T-helper 2 cell treated with Interferon-gamma antibody and Interleukin-4, amounts not matched to agents 5 μg/mL and 100 μg/mL, for 36 hours (primary cell): ENCODE data around the gene BAIAP2.
"Not testable (repeated sequence)": the region's sequence is repeated elsewhere in the genome, so short reads cannot be mapped to it uniquely, and the experiment has no call there.

Source experiments
- DNase-seq: peaks from one replicate; pipeline ENCODE4 v3.0.0; 2021; ENCODE audit warnings: low spot score
- H3K27ac Mint-ChIP-seq: one replicate; pipeline ENCODE4 v1.8.0; 2021; ENCODE audit warnings: mild to moderate bottlenecking, mixed read lengths
- H3K27me3 Mint-ChIP-seq: one replicate; pipeline ENCODE4 v1.8.0; 2021; ENCODE audit warnings: low read depth, mixed read lengths
- H3K36me3 Mint-ChIP-seq: one replicate; pipeline ENCODE4 v1.8.0; 2021; ENCODE audit warnings: low read depth, mixed read lengths
- H3K4me1 Mint-ChIP-seq: one replicate; pipeline ENCODE4 v1.8.0; 2021; ENCODE audit warnings: low read depth, mixed read lengths
- H3K4me3 Mint-ChIP-seq: one replicate; pipeline ENCODE4 v1.8.0; 2022; ENCODE audit warnings: mild to moderate bottlenecking, moderate library complexity, mixed read lengths
- H3K9me3 Mint-ChIP-seq: one replicate; pipeline ENCODE4 v1.8.0; 2021; ENCODE audit warnings: mixed read lengths

The BAIAP2 gene

DNA sequence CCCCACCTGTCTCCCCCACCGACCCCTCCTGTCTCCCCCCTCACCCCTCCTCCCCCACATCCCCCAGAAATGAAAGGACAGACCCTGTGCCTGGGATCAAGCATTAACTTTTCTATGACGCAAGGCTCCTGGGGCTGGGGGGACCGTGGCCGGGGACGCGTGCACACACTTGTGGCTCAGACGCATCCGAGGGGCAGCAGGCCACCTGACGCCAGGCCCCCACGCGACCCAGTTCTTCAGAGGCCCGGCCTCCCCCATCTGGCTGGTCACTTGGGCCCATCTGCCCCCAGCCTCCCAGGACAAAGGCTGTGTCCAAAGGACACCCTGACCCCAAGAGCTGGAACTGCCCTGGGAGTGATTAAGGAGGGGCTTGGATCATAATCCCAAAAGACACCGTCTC lies 116.3 kb downstream of the BAIAP2 start:
- no peak for DNase-seq
- Mint-ChIP-seq H3K27ac (no peak overlapping the region), H3K4me3 (no peak overlapping the region), H3K27me3 (no peaks in the 10 kb centered on the region), H3K9me3 (no peaks in the 10 kb centered on the region), H3K4me1 (no peaks in the 10 kb centered on the region), H3K36me3 (no peaks in the 10 kb centered on the region)

DNA sequence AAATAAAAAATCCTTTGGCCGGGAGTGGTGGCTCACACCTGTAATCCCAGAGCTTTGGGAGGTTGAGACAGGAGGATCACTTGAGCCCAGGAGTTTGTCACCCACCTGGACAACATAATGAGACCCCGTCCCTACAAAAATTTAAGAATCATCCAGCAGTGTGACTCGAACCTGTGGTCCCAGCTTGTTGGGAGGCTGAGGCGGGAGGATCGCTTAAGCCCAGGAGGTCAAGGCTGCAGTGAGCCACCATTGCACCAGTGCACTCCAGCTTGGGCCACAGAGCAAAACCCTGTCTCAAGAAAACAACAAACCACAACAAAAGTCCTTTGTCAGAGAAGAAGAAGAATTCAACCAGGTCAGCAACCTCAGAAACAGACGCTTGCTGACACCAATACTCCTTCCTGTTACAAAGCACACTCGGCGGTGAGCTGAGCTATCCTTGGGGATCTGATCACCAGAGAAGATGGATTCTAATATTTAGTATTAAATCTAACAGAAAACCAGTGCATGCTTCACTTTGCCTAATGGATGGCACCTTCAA lies 117.4 kb downstream of the BAIAP2 start:
- H3K4me3 Mint-ChIP-seq, result no peak overlapping the region
- no peaks in the 10 kb centered on the region for H3K4me1 Mint-ChIP-seq
- no peak overlapping the region for H3K27ac Mint-ChIP-seq
- H3K27me3 Mint-ChIP-seq, result no peaks in the 10 kb centered on the region
- no peaks in the 10 kb centered on the region for H3K9me3 Mint-ChIP-seq
- no peak for DNase-seq
- no peaks in the 10 kb centered on the region for H3K36me3 Mint-ChIP-seq

- Mint-ChIP-seq H3K27ac (no peak overlapping the region), H3K36me3 (no peaks in the 10 kb centered on the region), H3K27me3 (no peaks in the 10 kb centered on the region), H3K4me1 (no peaks in the 10 kb centered on the region), H3K4me3 (no peak overlapping the region), H3K9me3 (no peaks in the 10 kb centered on the region)
- no peak for DNase-seq
Observed at GRCh38 chr17:81153340-81153803, 118.4 kb downstream of the BAIAP2 start.

GRCh38 chr17:81154016-81154415 lies 119.1 kb downstream of the BAIAP2 start:
- not testable (repeated sequence) for H3K4me3 Mint-ChIP-seq, H3K36me3 Mint-ChIP-seq, H3K9me3 Mint-ChIP-seq, H3K27me3 Mint-ChIP-seq, H3K27ac Mint-ChIP-seq, DNase-seq, H3K4me1 Mint-ChIP-seq

- H3K27me3 Mint-ChIP-seq, result no peaks in the 10 kb centered on the region
- H3K36me3 Mint-ChIP-seq, result no peaks in the 10 kb centered on the region
- no peak for DNase-seq
- H3K27ac Mint-ChIP-seq, result no peak overlapping the region
- no peaks in the 10 kb centered on the region for H3K4me1 Mint-ChIP-seq
- no peak overlapping the region for H3K4me3 Mint-ChIP-seq
- no peaks in the 10 kb centered on the region for H3K9me3 Mint-ChIP-seq
Observed at GRCh38 chr17:81154961-81155360, 120.0 kb downstream of the BAIAP2 start.

DNA sequence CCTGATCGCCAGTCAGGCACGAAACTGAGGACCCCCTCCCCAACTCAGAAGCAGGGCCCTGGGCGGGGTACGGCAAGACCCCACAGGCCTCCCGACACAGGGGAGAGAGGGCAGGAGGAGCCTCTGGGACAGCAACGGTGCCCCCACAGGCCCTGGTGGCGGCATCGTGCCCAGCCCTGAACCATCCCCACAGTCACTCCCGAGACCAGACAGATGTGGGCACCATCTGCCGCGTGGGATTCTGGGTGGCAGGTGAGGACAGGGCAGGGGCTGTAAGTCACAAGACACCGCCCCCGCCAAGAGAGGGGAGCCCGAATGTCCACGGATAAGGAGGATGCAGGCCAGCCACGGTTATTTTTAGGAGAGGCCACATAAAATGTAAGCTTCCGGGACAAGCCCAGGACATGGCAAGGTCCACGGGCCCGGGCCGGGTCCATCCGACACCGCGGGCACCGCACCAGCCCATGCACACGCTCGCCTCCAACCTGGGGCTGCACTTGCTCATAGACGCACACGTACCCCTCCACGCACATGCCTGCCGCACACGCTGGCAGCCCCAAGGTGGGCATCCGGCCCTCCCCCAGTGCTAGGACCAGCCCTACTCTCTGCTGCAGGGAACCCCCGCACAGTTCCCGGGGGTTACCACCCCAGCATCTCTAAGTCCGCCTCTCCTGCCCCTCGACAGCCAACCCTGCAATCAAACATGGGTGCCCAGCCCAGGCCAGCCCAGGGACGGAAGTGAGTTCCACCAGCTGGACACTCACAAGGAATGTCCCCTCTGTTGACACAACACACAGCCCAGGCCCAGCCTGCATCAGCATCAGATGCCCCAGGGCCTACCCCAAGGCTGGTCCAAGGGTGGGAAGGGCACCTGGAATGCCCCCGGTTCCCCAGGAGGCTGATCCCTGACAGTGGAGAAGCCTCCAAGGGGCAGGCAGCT lies 122.2 kb downstream of the BAIAP2 start:
- no peak overlapping the region for H3K4me3 Mint-ChIP-seq
- no peak overlapping the region for H3K27ac Mint-ChIP-seq
- no peaks in the 10 kb centered on the region for H3K36me3 Mint-ChIP-seq
- H3K27me3 Mint-ChIP-seq, result peaks cover 2% of the 10 kb centered on the region
- no peaks in the 10 kb centered on the region for H3K4me1 Mint-ChIP-seq
- no peaks in the 10 kb centered on the region for H3K9me3 Mint-ChIP-seq
- DNase-seq, result no peak

DNA sequence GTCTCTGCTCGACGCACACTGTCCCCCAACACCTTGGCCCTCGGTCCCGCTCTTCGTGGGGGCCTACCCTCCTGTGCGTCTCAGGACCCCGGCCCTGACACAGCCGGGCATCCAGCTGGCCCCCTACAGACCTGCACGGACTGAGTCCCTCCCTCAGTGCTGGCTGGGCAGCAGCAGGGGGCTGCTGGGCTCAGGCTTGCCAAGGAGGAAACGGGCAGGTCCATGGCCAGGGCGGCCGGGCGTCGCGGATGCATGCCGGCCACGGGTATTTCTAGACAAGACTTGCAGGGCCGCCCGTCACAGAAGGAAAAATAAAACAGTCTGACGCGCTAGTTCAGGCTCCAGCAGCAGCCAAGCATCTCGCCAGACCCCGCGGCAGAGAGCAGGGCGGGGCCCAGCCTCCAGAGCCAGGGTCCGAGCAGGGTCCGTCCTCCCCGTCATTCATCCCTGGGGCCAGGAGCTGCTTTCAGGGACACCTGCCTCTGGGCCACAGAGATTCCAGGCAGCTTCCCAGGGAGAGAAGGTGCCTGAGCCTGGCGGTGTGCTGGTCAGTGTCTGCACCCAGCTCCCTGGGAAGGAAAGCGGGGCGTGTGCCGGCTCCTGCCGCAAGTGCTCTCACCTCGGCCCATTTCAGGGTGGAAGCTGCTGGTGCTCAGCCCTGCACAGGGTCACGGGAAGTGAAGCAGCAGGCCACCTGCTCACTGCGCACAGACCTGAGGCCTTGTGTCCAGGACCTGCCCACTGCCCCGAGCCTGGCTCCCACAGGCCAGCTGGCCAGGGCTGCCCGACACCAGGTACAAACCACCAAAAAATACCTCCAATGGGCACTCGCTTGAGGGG lies 123.1 kb downstream of the BAIAP2 start:
- Mint-ChIP-seq H3K4me1 (no peaks in the 10 kb centered on the region), H3K36me3 (no peaks in the 10 kb centered on the region), H3K27me3 (peaks cover 2% of the 10 kb centered on the region), H3K27ac (no peak overlapping the region), H3K9me3 (no peaks in the 10 kb centered on the region), H3K4me3 (no peak overlapping the region)
- DNase-seq, result no peak

- no peaks in the 10 kb centered on the region for H3K9me3 Mint-ChIP-seq
- no peak overlapping the region for H3K27ac Mint-ChIP-seq
- H3K27me3 Mint-ChIP-seq, result peaks cover 2% of the 10 kb centered on the region
- no peak for DNase-seq
- H3K4me1 Mint-ChIP-seq, result no peaks in the 10 kb centered on the region
- no peak overlapping the region for H3K4me3 Mint-ChIP-seq
- no peaks in the 10 kb centered on the region for H3K36me3 Mint-ChIP-seq
Observed at GRCh38 chr17:81158688-81159590, 124.0 kb downstream of the BAIAP2 start.

GRCh38 chr17:81159611-81160265 lies 124.8 kb downstream of the BAIAP2 start:
- Mint-ChIP-seq H3K4me1 (no peaks in the 10 kb centered on the region), H3K9me3 (no peaks in the 10 kb centered on the region), H3K4me3 (no peak overlapping the region), H3K27ac (no peak overlapping the region), H3K27me3 (peaks cover 4% of the 10 kb centered on the region), H3K36me3 (no peaks in the 10 kb centered on the region)
- no peak for DNase-seq

DNA sequence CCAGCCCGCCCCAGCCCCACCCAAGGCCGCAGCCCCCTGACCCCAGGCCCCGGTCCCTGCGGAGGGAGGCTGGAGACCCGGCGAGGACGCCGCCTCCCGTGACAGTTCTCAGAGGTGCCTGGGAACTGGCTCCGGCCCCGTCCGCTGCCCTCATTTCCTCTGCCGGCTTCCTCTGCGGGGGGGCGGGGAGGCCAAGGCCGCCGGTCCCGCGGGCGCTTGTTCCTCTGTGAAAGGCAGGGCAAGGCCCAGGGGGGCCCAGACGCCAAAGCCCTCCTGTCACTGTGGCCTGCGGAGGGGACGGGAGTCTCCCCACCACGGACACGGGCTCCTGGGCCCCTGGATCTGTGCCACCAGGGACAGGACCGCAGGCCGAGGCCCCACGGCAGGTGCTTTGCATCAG lies 125.4 kb downstream of the BAIAP2 start:
- no peaks in the 10 kb centered on the region for H3K9me3 Mint-ChIP-seq
- H3K4me1 Mint-ChIP-seq, result no peaks in the 10 kb centered on the region
- no peaks in the 10 kb centered on the region for H3K36me3 Mint-ChIP-seq
- no peak overlapping the region for H3K27ac Mint-ChIP-seq
- H3K27me3 Mint-ChIP-seq, result peaks cover 4% of the 10 kb centered on the region
- H3K4me3 Mint-ChIP-seq, result no peak overlapping the region
- DNase-seq, result peak; percentile 9

DNA sequence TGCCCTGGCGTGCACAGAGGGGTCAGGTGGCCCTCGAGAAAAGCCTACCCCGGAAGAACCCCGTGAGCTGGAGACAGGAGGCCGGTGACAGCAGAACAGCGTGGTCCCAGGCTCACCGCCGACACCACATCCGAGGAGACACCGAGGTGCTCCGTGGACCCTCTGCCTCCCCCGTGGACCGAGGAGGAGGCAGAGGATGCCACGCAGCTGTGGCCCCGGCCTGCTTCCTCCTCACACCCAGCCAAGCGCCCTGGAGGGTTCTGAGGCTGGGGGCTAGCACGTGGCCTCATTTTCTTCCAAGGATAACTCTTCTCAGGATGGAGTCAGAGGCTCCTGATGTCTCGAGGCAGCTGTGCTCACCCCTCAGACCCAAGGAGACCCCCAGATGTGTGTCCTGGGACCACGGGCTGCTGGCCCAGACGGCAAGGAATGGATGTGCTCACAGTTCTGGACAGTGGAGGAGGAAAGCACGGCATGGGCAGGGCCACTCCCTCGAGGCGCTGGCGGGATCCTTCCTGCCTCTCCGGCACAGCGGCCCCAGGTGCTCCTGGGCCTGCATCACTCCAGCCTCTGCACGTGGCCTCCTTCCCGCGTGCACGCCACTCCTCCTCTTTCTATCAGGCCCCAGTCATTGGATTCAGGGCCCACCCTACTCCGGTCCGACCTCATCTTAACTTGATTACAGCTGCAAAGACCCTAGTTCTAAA lies 125.9 kb downstream of the BAIAP2 start:
- no peaks in the 10 kb centered on the region for H3K9me3 Mint-ChIP-seq
- no peak overlapping the region for H3K4me3 Mint-ChIP-seq

DNA sequence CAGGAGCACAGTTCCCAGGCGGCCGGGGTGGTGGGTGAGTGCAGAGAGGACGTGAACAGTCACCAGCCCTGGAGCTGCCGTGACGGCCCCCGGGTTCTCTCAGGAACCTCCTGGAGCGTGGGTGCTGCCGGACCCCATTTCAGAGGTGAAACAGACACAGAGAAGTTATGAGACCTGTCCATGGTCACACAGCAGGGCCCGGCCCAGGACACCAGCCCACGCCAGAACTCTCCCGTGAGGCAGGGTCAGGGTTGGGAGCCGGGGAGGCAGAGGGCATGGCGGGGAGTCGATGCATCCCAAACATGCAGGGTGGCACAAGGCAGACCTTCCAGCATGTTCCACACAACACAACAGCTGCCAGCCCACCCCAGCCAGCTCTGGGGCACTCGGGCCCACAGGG lies 126.6 kb downstream of the BAIAP2 start:
- H3K4me3 Mint-ChIP-seq, result no peak overlapping the region
- H3K4me1 Mint-ChIP-seq, result no peaks in the 10 kb centered on the region
- H3K36me3 Mint-ChIP-seq, result no peaks in the 10 kb centered on the region
- H3K27ac Mint-ChIP-seq, result no peak overlapping the region
- DNase-seq, result no peak
- peaks cover 4% of the 10 kb centered on the region for H3K27me3 Mint-ChIP-seq
- H3K9me3 Mint-ChIP-seq, result no peaks in the 10 kb centered on the region

More for the DNA sequence above, 125.9 kb downstream of the BAIAP2 start:
- Mint-ChIP-seq H3K4me1 (no peaks in the 10 kb centered on the region), H3K27me3 (peaks cover 4% of the 10 kb centered on the region), H3K36me3 (no peaks in the 10 kb centered on the region), H3K27ac (no peak overlapping the region)
- DNase-seq, result no peak
